ENCODE data around the gene IQUB.
"Not testable (repeated sequence)": the region's sequence is repeated elsewhere in the genome, so short reads cannot be mapped to it uniquely, and the experiment has no call there.

The IQUB gene

DNA sequence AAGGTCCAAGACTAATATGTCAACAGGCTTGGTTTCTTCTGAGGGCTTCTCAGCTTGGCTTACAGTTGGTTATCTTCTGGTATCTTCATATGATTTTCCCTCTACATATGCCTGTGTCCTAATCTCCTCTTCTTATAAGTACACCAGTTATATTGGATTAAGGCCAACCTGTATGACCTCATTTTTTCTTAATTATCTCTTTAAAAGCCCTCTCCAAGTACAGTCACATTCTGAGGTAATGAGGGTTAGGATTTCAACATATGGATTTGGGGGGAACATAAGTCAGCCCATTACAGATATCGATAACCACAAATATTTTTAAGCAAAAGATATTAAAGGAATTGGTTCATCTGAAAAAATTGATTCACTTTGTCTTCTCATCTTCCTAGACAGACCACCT is 49.2 kb downstream of the IQUB start:
- DNase-seq: no peak

DNA sequence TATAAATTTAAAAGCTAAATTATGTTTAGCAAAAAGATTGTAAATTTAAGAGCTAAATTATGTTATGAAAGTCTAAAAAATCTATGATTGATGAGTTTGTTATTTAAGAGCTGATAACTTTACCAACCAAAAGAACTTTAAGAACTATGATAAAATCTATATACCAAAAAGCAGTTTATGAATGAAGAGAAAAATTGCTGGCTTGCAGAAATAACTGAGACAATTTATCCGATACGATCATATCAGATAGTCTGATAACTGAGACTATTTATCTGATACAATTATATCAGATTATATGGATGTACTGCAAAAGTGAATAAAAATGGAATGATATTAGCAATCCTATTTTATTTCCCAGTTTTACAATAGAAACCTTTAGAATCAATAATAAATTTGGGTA is 50.2 kb downstream of the IQUB start:
- no peak for DNase-seq

- DNase-seq: no peak
Measured at GRCh38 chr7:123480107-123480506, 54.3 kb downstream of the IQUB start.

GRCh38 chr7:123478056-123478455 is 56.3 kb downstream of the IQUB start:
- not testable (repeated sequence) for DNase-seq

- DNase-seq: no peak
Measured at GRCh38 chr7:123472750-123473445, 61.5 kb downstream of the IQUB start.

- no peak for DNase-seq
Measured at GRCh38 chr7:123472327-123472726, 62.1 kb downstream of the IQUB start.

DNA sequence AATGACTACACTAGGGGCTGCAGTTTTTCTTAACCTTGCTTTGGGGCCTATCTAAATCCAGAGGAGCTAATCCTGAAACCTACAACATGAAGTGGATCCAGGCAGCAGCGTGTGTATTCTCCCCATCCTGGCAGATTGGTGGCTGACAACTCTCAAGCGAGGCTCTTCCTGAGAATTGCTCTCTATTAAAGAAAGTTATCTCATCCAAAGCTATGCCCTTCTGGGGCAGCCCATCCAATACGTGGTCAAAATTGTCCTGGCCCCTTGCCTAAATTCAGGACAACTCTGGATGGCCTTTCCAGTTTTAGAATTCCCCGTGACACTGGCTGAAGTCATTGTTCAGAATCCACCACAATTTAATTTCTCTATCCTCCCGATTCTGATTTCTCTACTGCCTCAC is 66.1 kb downstream of the IQUB start:
- no peak for DNase-seq

DNA sequence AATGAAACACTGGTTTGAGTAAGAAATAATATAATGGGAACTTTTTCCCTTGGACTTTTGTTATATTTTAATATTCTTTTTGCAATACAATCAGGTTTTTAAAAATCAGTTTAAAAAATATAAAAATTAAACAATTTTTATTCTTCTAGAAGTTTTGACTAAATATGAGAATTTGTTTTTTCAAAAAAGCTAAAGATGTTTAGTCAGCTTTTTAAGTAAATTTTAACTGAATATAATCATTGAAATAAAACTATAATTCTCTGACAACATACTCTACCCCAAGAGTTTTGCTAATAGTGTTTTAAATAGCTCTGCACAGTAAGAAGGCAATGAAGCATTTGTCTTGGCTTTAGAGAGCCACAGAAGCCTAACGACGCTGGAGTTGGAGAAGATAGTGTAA is 70.5 kb downstream of the IQUB start:
- no peak for DNase-seq

- no peak for DNase-seq
Measured at GRCh38 chr7:123460616-123461015, 73.8 kb downstream of the IQUB start.

- DNase-seq: no peak
Measured at GRCh38 chr7:123455965-123456470, 78.4 kb downstream of the IQUB start.

DNA sequence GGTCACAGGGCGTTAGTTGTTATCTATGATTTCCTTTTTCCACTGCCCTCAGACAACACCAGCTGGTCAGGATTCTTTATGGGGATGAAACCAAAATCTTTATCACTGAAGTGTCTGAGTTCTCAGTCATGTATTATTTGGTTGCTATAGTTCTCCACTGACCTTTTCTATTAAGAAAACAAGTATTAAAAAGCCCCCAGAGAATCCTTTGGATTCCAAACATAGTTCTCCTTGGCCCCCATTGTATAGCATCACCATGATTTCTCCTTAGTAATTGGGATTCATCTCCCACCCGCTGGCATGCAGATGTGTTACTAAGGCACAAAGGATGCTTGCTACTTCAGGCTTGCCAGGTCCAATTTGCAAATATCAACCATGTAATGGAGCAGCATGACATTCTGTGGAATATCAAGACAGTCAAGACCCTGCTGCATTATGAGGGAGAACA is 94.3 kb downstream of the IQUB start:
- DNase-seq: no peak

DNA sequence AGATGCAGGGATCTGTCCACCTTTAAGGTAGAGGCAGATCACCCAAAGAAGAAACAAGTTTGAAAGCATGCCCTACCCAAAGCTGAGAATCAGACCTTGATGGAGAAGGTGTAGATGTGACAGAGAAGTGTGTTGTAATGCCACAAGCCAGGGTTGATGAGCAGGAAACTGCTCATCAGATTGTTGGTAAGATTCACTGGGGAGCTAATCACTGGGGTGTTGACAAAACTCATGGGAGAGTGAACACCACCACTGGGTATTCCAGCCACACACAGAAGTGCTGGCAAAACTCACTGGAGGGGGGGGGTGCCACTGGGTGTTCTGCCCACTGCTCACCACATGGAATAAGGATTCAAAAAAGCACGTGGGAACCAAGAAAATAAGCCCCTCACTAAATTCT is 95.2 kb downstream of the IQUB start:
- DNase-seq: no peak

DNA sequence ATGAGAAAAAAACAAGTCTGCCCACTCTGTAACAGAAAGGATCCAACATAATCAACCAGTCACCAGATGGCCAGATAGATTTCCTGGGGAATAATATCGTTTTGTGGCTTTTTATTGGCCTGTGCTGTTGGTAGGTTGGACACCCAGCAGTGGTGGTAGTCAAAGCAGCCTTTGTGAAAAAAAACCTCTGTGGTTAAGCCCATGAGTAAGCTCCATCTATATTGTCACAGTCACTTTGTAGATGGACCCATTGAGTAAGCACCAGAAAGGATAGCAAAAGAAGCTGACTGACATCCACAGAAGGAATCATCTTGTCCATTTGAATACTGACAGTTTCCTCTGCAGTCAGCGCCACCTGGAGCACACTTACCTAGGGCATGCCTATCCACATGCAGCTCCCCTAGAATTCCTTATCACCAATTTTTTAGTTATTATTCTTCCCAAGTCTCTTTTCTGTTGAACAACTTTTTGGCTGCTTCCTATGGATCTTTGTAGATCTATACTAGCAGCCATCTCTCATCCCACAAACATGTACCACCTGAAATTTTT is 96.9 kb downstream of the IQUB start:
- no peak for DNase-seq

GRCh38 chr7:123435080-123435700 is 99.2 kb downstream of the IQUB start:
- no peak for DNase-seq

GRCh38 chr7:123433665-123434064 is 100.7 kb downstream of the IQUB start:
- DNase-seq: no peak

- no peak for DNase-seq
Measured at GRCh38 chr7:123432601-123433000, 101.8 kb downstream of the IQUB start.

DNA sequence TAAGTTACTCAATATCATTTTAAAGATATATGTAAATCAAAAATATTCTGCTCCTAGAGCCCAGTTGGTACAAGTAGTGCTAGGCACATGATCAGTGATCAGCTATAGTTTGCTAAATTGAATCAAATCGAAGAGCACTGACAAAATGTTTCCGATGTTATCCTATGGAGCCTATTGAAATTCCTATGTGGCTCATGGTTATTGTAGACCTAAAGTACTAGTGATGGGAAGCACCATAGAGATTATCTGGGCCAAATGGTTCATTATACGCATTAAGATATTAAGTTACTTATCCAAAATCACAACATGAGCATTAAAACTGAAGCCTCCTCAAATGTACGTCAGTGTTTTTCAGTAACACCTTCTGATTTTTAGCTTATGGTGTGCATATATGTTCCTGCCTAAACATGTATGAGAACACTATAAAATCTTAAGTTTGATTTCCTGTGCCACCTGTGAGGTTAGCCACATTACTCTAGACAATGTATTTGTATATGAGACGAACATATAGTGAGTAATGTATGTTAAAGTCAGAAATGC is 103.2 kb downstream of the IQUB start:
- DNase-seq: no peak

DNA sequence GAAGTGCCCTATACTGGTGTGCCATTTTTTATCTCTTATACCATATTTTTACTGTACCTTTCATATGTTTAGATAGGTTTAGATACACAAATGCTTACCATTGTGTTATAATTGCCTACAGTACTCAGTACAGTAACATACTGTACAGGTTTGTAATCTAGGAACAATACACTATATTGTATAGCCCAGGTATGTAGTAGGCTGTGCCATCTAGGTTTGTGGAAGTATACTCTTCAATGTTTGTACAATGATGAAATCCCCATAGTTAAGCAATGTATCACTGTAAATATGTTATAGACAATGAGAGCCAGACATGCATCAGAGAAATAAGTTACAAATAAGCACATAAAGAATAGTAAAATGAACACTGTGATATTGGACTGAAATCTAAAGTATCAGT is 109.1 kb downstream of the IQUB start:
- DNase-seq: no peak

DNA sequence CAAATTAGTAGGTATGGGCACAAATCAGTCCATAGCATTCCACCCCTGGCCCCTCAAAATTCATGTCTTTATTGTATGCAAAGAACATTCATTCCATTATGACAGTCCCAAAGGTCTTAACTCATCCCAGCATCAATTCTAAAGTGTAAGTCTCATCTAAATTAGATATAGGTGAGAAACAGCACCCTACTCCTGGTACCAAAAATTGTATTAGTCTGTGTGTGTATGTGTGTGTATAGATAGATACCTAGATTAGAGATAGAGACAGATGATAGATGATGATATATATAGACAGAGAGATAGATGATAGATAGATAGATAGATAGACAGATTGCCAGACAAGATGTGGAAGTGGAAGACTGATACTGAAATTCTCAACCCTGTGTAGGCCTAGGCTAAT is 109.9 kb downstream of the IQUB start:
- DNase-seq: no peak

- no peak for DNase-seq
Measured at GRCh38 chr7:123423622-123424021, 110.8 kb downstream of the IQUB start.

GRCh38 chr7:123417580-123417979 is 116.8 kb downstream of the IQUB start:
- DNase-seq: no peak

DNA sequence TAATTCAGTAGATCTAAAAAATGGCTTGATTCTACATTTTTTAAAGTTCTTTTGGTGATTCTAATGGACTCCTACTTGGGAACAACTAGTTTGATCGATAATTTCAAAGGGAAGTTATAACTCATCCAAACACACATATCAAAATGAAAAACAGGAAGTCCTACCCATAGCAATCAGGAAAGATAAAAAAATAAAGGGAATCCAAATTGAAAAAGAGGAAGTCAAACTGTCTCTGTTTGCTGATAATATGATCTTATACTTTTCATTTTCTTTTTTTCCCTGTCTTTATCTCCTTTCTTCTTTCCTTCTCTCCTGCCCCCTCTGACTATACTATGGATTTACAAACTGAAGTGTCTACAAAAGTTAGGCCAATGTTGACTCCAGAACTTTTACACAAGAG is 118.8 kb downstream of the IQUB start:
- DNase-seq: no peak

GRCh38 chr7:123410273-123410904 is 124.0 kb downstream of the IQUB start:
- no peak for DNase-seq

GRCh38 chr7:123407951-123408350 is 126.4 kb downstream of the IQUB start:
- not testable (repeated sequence) for DNase-seq
